ENCODE data around the gene DEPDC4.

DEPDC4 gene

GRCh38 chr12:100213016-100213891, 53.6 kb downstream of the DEPDC4 start:
- no peak for DNase-seq

- DNase-seq: no peak
Measured at GRCh38 chr12:100211698-100212097, 55.2 kb downstream of the DEPDC4 start.

- no peak for DNase-seq
Measured at GRCh38 chr12:100208834-100209233, 58.0 kb downstream of the DEPDC4 start.

- DNase-seq: no peak
Measured at GRCh38 chr12:100207311-100207710, 59.6 kb downstream of the DEPDC4 start.

GRCh38 chr12:100201604-100202423, 65.1 kb downstream of the DEPDC4 start:
- no peak for DNase-seq

GRCh38 chr12:100200463-100201181, 66.3 kb downstream of the DEPDC4 start, which contains the start of gene ACTR6:
ACTR6 (plus strand) TSS chr12:100200815; CDS start chr12:100200852, 37 bp downstream.
- DNase-seq: peak; percentile 97

GRCh38 chr12:100199347-100200149, 67.3 kb downstream of the DEPDC4 start:
- peak; percentile 90 for DNase-seq

GRCh38 chr12:100199023-100199346, 67.9 kb downstream of the DEPDC4 start:
- DNase-seq: peak; percentile 4

- DNase-seq: no peak
Measured at GRCh38 chr12:100197486-100197885, 69.4 kb downstream of the DEPDC4 start.

- DNase-seq: no peak
Measured at GRCh38 chr12:100193085-100193484, 73.8 kb downstream of the DEPDC4 start.

Data from RPMI8226 (cell line).